ENCODE data around the gene XXYLT1. TPM values are rescaled to one million over a fixed set of nuclear protein-coding genes. Genes with fewer than 3 reads are reported as not detected.

The XXYLT1 gene
- total and polyA plus RNA-seq, 10 of the 15 experiments (the other 5 are each of a cell fraction or from before 2014, with no cell fraction given): 1.2 to 14.2 (median 9.3) TPM

- FAIRE-seq (no peak), ATAC-seq (no peak), DNase-seq (ENCODE audit: low read depth, low spot score) (no peak)
- ChIA-PET CTCF (interaction anchor here (1.2 to 2.6 kb wide), 5 partner anchors 9 to 240 kb away, joined by 3 to 10 read pairs (median 7); partner anchors contain the start of gene XXYLT1), RAD21 (ENCODE audit: unreplicated experiment) (interaction anchor here (1.0 to 1.2 kb wide), 2 partner anchors 12 to 600 kb away, joined by 3 read pairs; partner anchors contain the start of gene XXYLT1), SMC1A (ENCODE audit: uncharacterized antibody, unreplicated experiment) (interaction anchor here (1.5 to 2.5 kb wide), 2 partner anchors 14 to 25 kb away, joined by 4 to 6 read pairs; no protein-coding TSS in a partner anchor), POLR2A (interaction anchor here (0.6 kb wide), 1 partner anchor 9 kb away, joined by 3 read pairs; no protein-coding TSS in a partner anchor)
- no peak overlapping the region for H3K4me3 ChIP-seq
- no peaks in the 10 kb centered on the region for H3K9me3 ChIP-seq (replicated peaks; ENCODE audit: control insufficient read depth, insufficient read depth, low read length)
- H3K36me3 ChIP-seq (ENCODE audit: control insufficient read depth in 2 of 2, insufficient read depth in 2 of 2, low read length in 1 of 2): peaks cover 1 to 10% of the 10 kb centered on the region in 2 experiments
- no peak overlapping the region for H3K27ac ChIP-seq (ENCODE audit: control insufficient read depth, insufficient read depth)
- H4K20me1 ChIP-seq (ENCODE audit: control insufficient read depth, insufficient read depth): no peaks in the 10 kb centered on the region
- no peak for TF ChIP-seq SKIL (IDR thresholded peaks at IDR 0.05; ENCODE audit: low read depth, poor library complexity, severe bottlenecking)
- TF ChIP-seq SP1 (IDR thresholded peaks at IDR 0.05; ENCODE audit: low read depth, low read length): no peak
- TF ChIP-seq EZH2 (IDR thresholded peaks at IDR 0.05; ENCODE audit: borderline replicate concordance, control insufficient read depth, low read depth, low read length): no peak
- H3K4me2 ChIP-seq (ENCODE audit: control insufficient read depth, insufficient read depth): no peak overlapping the region
- H2AFZ ChIP-seq (ENCODE audit: control insufficient read depth, low read depth, low read length): no peak overlapping the region
- H3K27me3 ChIP-seq (replicated peaks in 1 of 2; ENCODE audit: control insufficient read depth in 2 of 2, insufficient read depth in 2 of 2, low read length in 1 of 2): no peaks in the 10 kb centered on the region
- H3K79me2 ChIP-seq (ENCODE audit: control insufficient read depth, insufficient read depth, low read length): no peaks in the 10 kb centered on the region
- H3K9ac ChIP-seq (ENCODE audit: control insufficient read depth, insufficient read depth, low read length): no peak overlapping the region
- in situ Hi-C loops (cut with MboI) (no loop called here), intact Hi-C loops (cut with micrococcal nuclease; ENCODE audit: unreplicated experiment) (no loop called here)
- WGBS (ENCODE audit: insufficient coverage, insufficient replicate concordance, low lambda C conversion rate, missing lambda C conversion rate): 72% methylated on average over 8 of the region's 8 CpGs
- BruUV-seq (replicated peaks): no TSS peak
- no peaks in the 10 kb centered on the region for H3K4me1 ChIP-seq (ENCODE audit: control insufficient read depth, insufficient read depth, low read length)
Measured at GRCh38 chr3:195282961-195283360, 12.0 kb upstream of the XXYLT1 start.
